Adipose tissue (tissue), 3 donors: ENCODE results near the gene C19orf47. TPM values are rescaled to one million over a fixed set of nuclear protein-coding genes. Genes with fewer than 3 reads are reported as not detected.
A peak's percentile ranks its signal among the peaks of the same experiment; 100 is the strongest.

ENCODE experiments used
- H3K27ac ChIP-seq: one replicate; pipeline ENCODE4 v1.5.1; 2013; ENCODE audit warnings: low read depth, low read length
- WGBS, 3 donors: extraction: QIAGEN DNeasy Blood & Tissue Kit; methylation state at CpG; one replicate each; pipeline ENCODE4 v1.1.7; 2013; 5-methylcytosine and 5-hydroxymethylcytosine counted together
- polyA plus RNA-seq, 3 donors: library from polyadenylated mRNA; stranded (reverse); fragments of 200-250 nt; gene quantifications; one replicate each; pipeline ENCODE4 v1.2.3, GENCODE V29; 2013
- donor health status: healthy with polysubstance abuse.
- donor health status: Bipolar disorder and iron deficiency.
- donor health status: healthy.

Gene C19orf47
- polyA plus RNA-seq, 3 donors = 5.0 to 10.9 (median 8.4) TPM

- WGBS, 3 donors = 25 to 38% (median 37%) methylated on average over 15 of the region's 15 CpGs
- H3K27ac ChIP-seq = peak overlapping the region; percentile 17
These were observed 69.1 kb downstream of the C19orf47 start for GRCh38 chr19:40279120-40279551.

- no peak overlapping the region for H3K27ac ChIP-seq
- WGBS, 3 donors = 63 to 72% (median 66%) methylated on average over 16 of the region's 16 CpGs
These were observed 69.7 kb downstream of the C19orf47 start for GRCh38 chr19:40278361-40279035.

- 50 to 89% (median 79%) methylated on average over 10 of the region's 10 CpGs for WGBS, 3 donors
- no peak overlapping the region for H3K27ac ChIP-seq
These were observed 70.7 kb downstream of the C19orf47 start for GRCh38 chr19:40277356-40278059.

GRCh38 chr19:40274585-40275544, 73.3 kb downstream of the C19orf47 start:
- no peak overlapping the region for H3K27ac ChIP-seq
- 49 to 76% (median 55%) methylated on average over 28 of the region's 28 CpGs for WGBS, 3 donors

GRCh38 chr19:40273469-40274360, 74.5 kb downstream of the C19orf47 start:
- WGBS, 3 donors = 62 to 69% (median 64%) methylated on average over 14 of the region's 14 CpGs
- H3K27ac ChIP-seq = no peak overlapping the region

GRCh38 chr19:40272261-40272660, 75.9 kb downstream of the C19orf47 start:
- no peak overlapping the region for H3K27ac ChIP-seq
- WGBS, 3 donors = 92 to 94% (median 92%) methylated on average over 14 of the region's 14 CpGs

- no peak overlapping the region for H3K27ac ChIP-seq
- WGBS, 3 donors = 91 to 96% (median 91%) methylated on average over 4 of the region's 4 CpGs
These were observed 76.5 kb downstream of the C19orf47 start for GRCh38 chr19:40271706-40272105.

GRCh38 chr19:40270362-40271089, 77.7 kb downstream of the C19orf47 start:
- H3K27ac ChIP-seq = no peak overlapping the region
- 81 to 86% (median 82%) methylated on average over 12 of the region's 12 CpGs for WGBS, 3 donors

Other genes starting within 250 kb of the C19orf47 start
- gene MAP3K10, start 157.0 kb downstream of the C19orf47 start, polyA plus RNA-seq = 10 to 100 TPM in 2 of 3 donors, 1 to 10 TPM in 1; 4.7 to 13.3 (median 12.2) TPM
- under 1 TPM in 1 of 3 donors, not detected in 2; 0.10 TPM for gene TTC9B, start 130.0 kb downstream of the C19orf47 start, polyA plus RNA-seq
- 1 to 10 TPM in 1 of 3 donors, under 1 TPM in 1, not detected in 1; 0.21 to 1.7 TPM for gene CCNP, start 121.7 kb downstream of the C19orf47 start, polyA plus RNA-seq
- gene AKT2, start 63.1 kb downstream of the C19orf47 start, polyA plus RNA-seq = 100 to 1,000 TPM in 1 of 3 donors, 10 to 100 TPM in 2; 49.0 to 172 (median 64.1) TPM
- gene PLD3, start 298 bp upstream of the C19orf47 start, polyA plus RNA-seq = 100 to 1,000 TPM; 109 to 160 (median 130) TPM
- under 1 TPM in 2 of 3 donors, not detected in 1; 0.02 to 0.10 TPM for gene HIPK4, start 41.8 kb upstream of the C19orf47 start, polyA plus RNA-seq
- gene PRX, start 65.0 kb upstream of the C19orf47 start, polyA plus RNA-seq = 1 to 10 TPM; 2.3 to 4.5 (median 2.4) TPM
- gene SERTAD1, start 77.6 kb upstream of the C19orf47 start, polyA plus RNA-seq = 10 to 100 TPM in 2 of 3 donors, 1 to 10 TPM in 1; 5.5 to 65.3 (median 44.1) TPM
- 10 to 100 TPM in 2 of 3 donors, 1 to 10 TPM in 1; 8.3 to 57.5 (median 13.3) TPM for gene SERTAD3, start 95.9 kb upstream of the C19orf47 start, polyA plus RNA-seq
- 100 to 1,000 TPM; 109 to 235 (median 220) TPM for gene BLVRB, start 117.3 kb upstream of the C19orf47 start, polyA plus RNA-seq
- 1 to 10 TPM; 1.3 to 4.1 (median 2.2) TPM for gene SPTBN4, start 118.6 kb upstream of the C19orf47 start, polyA plus RNA-seq
- gene SHKBP1, start 228.5 kb upstream of the C19orf47 start, polyA plus RNA-seq = 10 to 100 TPM; 35.6 to 67.6 (median 55.1) TPM